Lower leg skin (tissue), 4 donors: Measurements from ENCODE around the gene GABRG3. TPM values are rescaled to one million over a fixed set of nuclear protein-coding genes. Genes with fewer than 3 reads are reported as not detected.

Experiments used
- DNase-seq, 2 donors: peaks; one replicate each; pipeline ENCODE4 v3.0.0-alpha.2; 2019; ENCODE audit warnings: low spot score in 2 of 2
- H3K4me3 ChIP-seq: fragments of 200-600 bp; sonication (generic); 2 replicates; pipeline ENCODE4 v1.5.1; 2017; ENCODE audit warnings: mild to moderate bottlenecking, low read depth; ENCODE audit not compliant: poor library complexity, severe bottlenecking
- POLR2A ChIP-seq, 2 donors: fragments of 450-650 bp; IDR thresholded peaks; one replicate each; pipeline ENCODE4 v1.6.1; 2016 to 2017; ENCODE audit warnings: antibody characterized with exemption in 2 of 2, mild to moderate bottlenecking in 1 of 2, moderate library complexity in 1 of 2
- WGBS, 2 donors: methylation state at CpG; one replicate each; pipeline ENCODE4 v1.1.5; 2018; 5-methylcytosine and 5-hydroxymethylcytosine counted together
- intact Hi-C: fragments of 100-400 bp; cut with DNase I; formaldehyde crosslinking; loops from one replicate; pipeline ENCODE4 v1.15.0; 2023; ENCODE audit warnings: low total_unique reads
- total RNA-seq, 4 donors: library from RNA; depleted of rRNA; stranded (reverse); fragments of >200 nt; gene quantifications; one replicate each; pipeline ENCODE4 v1.1.0, GENCODE V29; 2016
- TF ChIP-seq, protein P1 (sequence below), 3 donors: fragments of 450-650 bp; IDR thresholded peaks; one replicate each; pipeline ENCODE4 v1.5.1; 2016; ENCODE audit warnings: antibody characterized with exemption in 3 of 3, mild to moderate bottlenecking in 3 of 3, moderate library complexity in 2 of 3

The GABRG3 gene
- total RNA-seq, 4 donors from 2014 or later, result 0.12 to 0.49 (median 0.25) TPM

- no peak for TF ChIP-seq POLR2A (IDR thresholded peaks at IDR 0.05)
- TF ChIP-seq, protein P1, sequence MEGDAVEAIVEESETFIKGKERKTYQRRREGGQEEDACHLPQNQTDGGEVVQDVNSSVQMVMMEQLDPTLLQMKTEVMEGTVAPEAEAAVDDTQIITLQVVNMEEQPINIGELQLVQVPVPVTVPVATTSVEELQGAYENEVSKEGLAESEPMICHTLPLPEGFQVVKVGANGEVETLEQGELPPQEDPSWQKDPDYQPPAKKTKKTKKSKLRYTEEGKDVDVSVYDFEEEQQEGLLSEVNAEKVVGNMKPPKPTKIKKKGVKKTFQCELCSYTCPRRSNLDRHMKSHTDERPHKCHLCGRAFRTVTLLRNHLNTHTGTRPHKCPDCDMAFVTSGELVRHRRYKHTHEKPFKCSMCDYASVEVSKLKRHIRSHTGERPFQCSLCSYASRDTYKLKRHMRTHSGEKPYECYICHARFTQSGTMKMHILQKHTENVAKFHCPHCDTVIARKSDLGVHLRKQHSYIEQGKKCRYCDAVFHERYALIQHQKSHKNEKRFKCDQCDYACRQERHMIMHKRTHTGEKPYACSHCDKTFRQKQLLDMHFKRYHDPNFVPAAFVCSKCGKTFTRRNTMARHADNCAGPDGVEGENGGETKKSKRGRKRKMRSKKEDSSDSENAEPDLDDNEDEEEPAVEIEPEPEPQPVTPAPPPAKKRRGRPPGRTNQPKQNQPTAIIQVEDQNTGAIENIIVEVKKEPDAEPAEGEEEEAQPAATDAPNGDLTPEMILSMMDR (IDR thresholded peaks at IDR 0.05), result no peak
- 88 to 90% methylated on average over 1 of the region's 1 CpG for WGBS, 2 donors
- no peak overlapping the region for H3K4me3 ChIP-seq
- intact Hi-C loops, result no loop called here
- DNase-seq, result no peak
Measured at GRCh38 chr15:27589782-27590181, 618.8 kb downstream of the GABRG3 start.

Other genes starting within 250 kb of the GABRG3 start
- 1 to 10 TPM in 2 of 4 donors, under 1 TPM in 2; 0.13 to 4.6 (median 1.1) TPM for gene GABRB3, start 198.1 kb upstream of the GABRG3 start, total RNA-seq
- not detected for gene GABRA5, start 104.1 kb upstream of the GABRG3 start, total RNA-seq